Right lung (tissue), 5 donors: ENCODE measurements around the gene NAGPA. TPM values are rescaled to one million over a fixed set of nuclear protein-coding genes. Genes with fewer than 3 reads are reported as not detected.

ENCODE experiments used
- DNase-seq, 2 donors: peaks; one replicate each; pipeline ENCODE4 v3.0.0-alpha.2; 2013
- polyA plus RNA-seq, 5 donors: library from polyadenylated mRNA; unstranded; fragments of 120-200 nt; gene quantifications; one replicate each; pipeline versions ENCODE4 v1.2.1 to v1.2.3, GENCODE V29; 2013; ENCODE audit warnings: inconsistent platforms in 1 of 5, low replicate concordance in 1 of 5; ENCODE audit not compliant: insufficient read length in 5 of 5, insufficient read depth in 1 of 5

Gene NAGPA
- polyA plus RNA-seq, 5 donors, result 6.5 to 10.6 (median 8.4) TPM

- DNase-seq, result no peak
These were observed 54.6 kb downstream of the NAGPA start for GRCh38 chr16:4979164-4979563.

GRCh38 chr16:4976611-4977145 lies 57.1 kb downstream of the NAGPA start:
- DNase-seq, result no peak

DNA sequence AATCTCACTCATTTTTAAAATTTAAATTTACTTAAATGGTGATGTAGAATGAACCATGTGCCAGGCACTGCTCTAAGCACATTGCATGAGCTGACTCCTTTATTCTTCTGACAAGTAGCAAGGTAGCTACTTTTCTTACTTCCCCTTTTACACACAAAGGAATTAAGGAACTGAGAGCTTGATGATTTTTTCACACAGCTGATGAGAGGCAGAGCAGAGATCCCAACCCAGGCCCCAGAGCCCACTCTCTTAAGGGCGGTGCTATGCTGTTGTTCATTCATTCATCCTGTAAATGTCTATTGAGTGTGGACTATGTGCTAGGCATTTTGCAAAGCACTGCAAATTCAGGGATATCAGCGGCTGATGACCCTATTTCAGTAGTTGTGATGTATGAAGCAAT lies 57.7 kb downstream of the NAGPA start:
- DNase-seq, result no peak

Other genes starting within 250 kb of the NAGPA start
- gene SEPTIN12, start 245.6 kb downstream of the NAGPA start, polyA plus RNA-seq, result under 1 TPM in 2 of 5 donors, not detected in 3; 0.19 to 0.38 TPM
- 1 to 10 TPM; 2.2 to 5.0 (median 4.4) TPM for gene SMIM22, start 238.6 kb downstream of the NAGPA start, polyA plus RNA-seq
- gene ROGDI, start 231.3 kb downstream of the NAGPA start, polyA plus RNA-seq, result 10 to 100 TPM; 25.1 to 55.7 (median 39.4) TPM
- gene GLYR1, start 186.6 kb downstream of the NAGPA start, polyA plus RNA-seq, result 100 to 1,000 TPM; 110 to 125 (median 122) TPM
- 10 to 100 TPM; 29.7 to 38.2 (median 31.1) TPM for gene UBN1, start 186.5 kb downstream of the NAGPA start, polyA plus RNA-seq
- 10 to 100 TPM; 26.7 to 44.8 (median 33.1) TPM for gene PPL, start 96.8 kb downstream of the NAGPA start, polyA plus RNA-seq
- under 1 TPM; 0.29 to 0.38 (median 0.31) TPM for gene SEC14L5, start 75.6 kb downstream of the NAGPA start, polyA plus RNA-seq
- 100 to 1,000 TPM in 4 of 5 donors, 10 to 100 TPM in 1; 90.4 to 156 (median 146) TPM for gene C16orf89, start 32.0 kb upstream of the NAGPA start, polyA plus RNA-seq
- gene ALG1, start 37.9 kb upstream of the NAGPA start, polyA plus RNA-seq, result 10 to 100 TPM; 17.9 to 23.4 (median 20.0) TPM
- 10 to 100 TPM; 11.6 to 14.7 (median 13.1) TPM for gene EEF2KMT, start 63.9 kb upstream of the NAGPA start, polyA plus RNA-seq